ENCODE results near the gene TNNI3. TPM values are rescaled to one million over a fixed set of nuclear protein-coding genes. Genes with fewer than 3 reads are reported as not detected.

TNNI3 gene
- total and polyA plus RNA-seq, 2 donors (not counting 3 experiments of a cell fraction or from before 2014, with no cell fraction given) = not detected

GRCh38 chr19:55152017-55152416, 5.5 kb downstream of the TNNI3 start:
- Histone ChIP-seq H3K9me1 (replicated peaks; ENCODE audit: control insufficient read depth, extremely low read depth, insufficient read depth, low read length) (no peaks in the 10 kb centered on the region), H3K27ac (ENCODE audit: insufficient read depth, low read depth, low read length) (no peak overlapping the region), H4K20me1 (replicated peaks; ENCODE audit: control insufficient read depth, extremely low read depth, insufficient read depth, low read length) (no peaks in the 10 kb centered on the region), H3K9ac (replicated peaks; ENCODE audit: extremely low read depth, insufficient read depth, low read length) (no peak overlapping the region), H2AFZ (ENCODE audit: low read depth, low read length) (no peak overlapping the region), H3K4me1 (ENCODE audit: control insufficient read depth, extremely low read depth, insufficient read depth, low read length) (peaks cover 4% of the 10 kb centered on the region), H3K9me3 (replicated peaks; ENCODE audit: control insufficient read depth, insufficient read depth, low read length) (no peaks in the 10 kb centered on the region), H3K36me3 (ENCODE audit: control insufficient read depth in 2 of 2, extremely low read depth in 1 of 2, insufficient read depth in 2 of 2, low read length in 2 of 2) (no peaks in the 10 kb centered on the region), H3K4me3 (replicated peaks in 1 of 3; ENCODE audit: insufficient read depth in 1 of 3, low read depth in 1 of 3, low read length in 3 of 3) (no peak overlapping the region), H3K27me3 (ENCODE audit: control insufficient read depth in 2 of 2, insufficient read depth in 2 of 2, low read length in 2 of 2) (peaks cover 3 to 16% of the 10 kb centered on the region in 2 experiments), H3K79me2 (ENCODE audit: control insufficient read depth, insufficient read depth, low read length) (no peaks in the 10 kb centered on the region), H3K4me2 (ENCODE audit: insufficient read depth, low read length) (no peak overlapping the region)
- TF ChIP-seq POLR2A (IDR thresholded peaks at IDR 0.05; ENCODE audit: low read depth, low read length) (no peak), EZH2 (IDR thresholded peaks at IDR 0.05; ENCODE audit: borderline replicate concordance, low read depth, low read length, severe bottlenecking) (no peak), POLR2AphosphoS5 (IDR thresholded peaks at IDR 0.05; ENCODE audit: insufficient read depth, low read depth, low read length) (no peak), FOS (IDR thresholded peaks at IDR 0.05; ENCODE audit: borderline replicate concordance, insufficient read depth, low read length) (no peak), CTCF (IDR thresholded peaks at IDR 0.05; ENCODE audit: extremely low read depth in 1 of 2, insufficient read depth in 1 of 2, low read depth in 1 of 2, low read length in 2 of 2) (no peak), GATA2 (IDR thresholded peaks at IDR 0.05; ENCODE audit: insufficient read depth, insufficient read length, low read depth, low read length) (no peak), JUN (IDR thresholded peaks at IDR 0.05; ENCODE audit: borderline replicate concordance, insufficient read depth, insufficient read length, low read depth) (no peak)
- ChIA-PET CTCF (interaction anchor here (2.0 kb wide), 1 partner anchor 8 kb away, joined by 18 read pairs; no protein-coding TSS in a partner anchor), POLR2A (no interaction called here)
- DNase-seq (ENCODE audit: low read depth, low spot score) (no peak), FAIRE-seq (no peak)
- dilution Hi-C loops (cut with MboI; ENCODE audit: extremely low pct_ligation_motif_present, low sequenced_read_pairs) = no loop called here
- no TSS peak for BruUV-seq (replicated peaks)
- intact Hi-C loops (cut with micrococcal nuclease) = no loop called here
